ENCODE data around the gene BRD3OS.
"Not testable (repeated sequence)": the region's sequence is repeated elsewhere in the genome, so short reads cannot be mapped to it uniquely, and the experiment has no call there.

Gene BRD3OS

GRCh38 chr9:133987946-133988665 lies 37.2 kb upstream of the BRD3OS start:
- H3K4me3 ChIP-seq (ENCODE audit: low read length), result no peak overlapping the region
- DNase-seq (ENCODE audit: low read depth, low spot score), result no peak

GRCh38 chr9:133988771-133989170 lies 36.5 kb upstream of the BRD3OS start:
- not testable (repeated sequence) for H3K4me3 ChIP-seq (ENCODE audit: low read length); DNase-seq (ENCODE audit: low read depth, low spot score)

GRCh38 chr9:133989625-133990365 lies 35.5 kb upstream of the BRD3OS start:
- no peak overlapping the region for H3K4me3 ChIP-seq (ENCODE audit: low read length)
- DNase-seq (ENCODE audit: low read depth, low spot score), result no peak

GRCh38 chr9:133990366-133991213 lies 34.7 kb upstream of the BRD3OS start:
- no peak for DNase-seq (ENCODE audit: low read depth, low spot score)
- H3K4me3 ChIP-seq (ENCODE audit: low read length), result no peak overlapping the region

GRCh38 chr9:133991214-133991921 lies 33.9 kb upstream of the BRD3OS start:
- no peak for DNase-seq (ENCODE audit: low read depth, low spot score)

GRCh38 chr9:133991964-133992779 lies 33.1 kb upstream of the BRD3OS start, which contains the start of gene VAV2:
TSS of gene VAV2 (minus strand) at chr9:133992324. CDS start at chr9:133992278, 46 bp downstream.
- H3K4me3 ChIP-seq (ENCODE audit: low read length), result peak within 1 kb of the TSS; percentile 69
- DNase-seq (ENCODE audit: low read depth, low spot score), result no peak

More at GRCh38 chr9:133991214-133991921, 33.9 kb upstream of the BRD3OS start:
- H3K4me3 ChIP-seq (ENCODE audit: low read length), result peak overlapping the region; percentile 61; the same call in 1 of the 2 replicates

GRCh38 chr9:133992780-133993634 lies 32.3 kb upstream of the BRD3OS start:
- peak overlapping the region; percentile 69 for H3K4me3 ChIP-seq (ENCODE audit: low read length)
- peak; percentile 20 for DNase-seq (ENCODE audit: low read depth, low spot score)

- DNase-seq (ENCODE audit: low read depth, low spot score), result no peak
- peak overlapping the region; percentile 69 for H3K4me3 ChIP-seq (ENCODE audit: low read length)
Measured at GRCh38 chr9:133993635-133994253, 31.5 kb upstream of the BRD3OS start.

GRCh38 chr9:133994353-133995011 lies 30.8 kb upstream of the BRD3OS start:
- H3K4me3 ChIP-seq (ENCODE audit: low read length), result no peak overlapping the region
- peak; percentile 12 for DNase-seq (ENCODE audit: low read depth, low spot score)

GRCh38 chr9:133995012-133995896 lies 30.0 kb upstream of the BRD3OS start:
- no peak overlapping the region for H3K4me3 ChIP-seq (ENCODE audit: low read length)
- DNase-seq (ENCODE audit: low read depth, low spot score), result peak; percentile 17

GRCh38 chr9:133996531-133997520 lies 28.5 kb upstream of the BRD3OS start:
- H3K4me3 ChIP-seq (ENCODE audit: low read length), result no peak overlapping the region
- no peak for DNase-seq (ENCODE audit: low read depth, low spot score)

- H3K4me3 ChIP-seq (ENCODE audit: low read length), result no peak overlapping the region
- no peak for DNase-seq (ENCODE audit: low read depth, low spot score)
Measured at GRCh38 chr9:133997584-133997983, 27.7 kb upstream of the BRD3OS start.

- H3K4me3 ChIP-seq (ENCODE audit: low read length), result no peak overlapping the region
- no peak for DNase-seq (ENCODE audit: low read depth, low spot score)
Measured at GRCh38 chr9:133998915-133999595, 26.2 kb upstream of the BRD3OS start.

- DNase-seq (ENCODE audit: low read depth, low spot score), result no peak
- H3K4me3 ChIP-seq (ENCODE audit: low read length), result no peak overlapping the region
Measured at GRCh38 chr9:133999851-134000265, 25.4 kb upstream of the BRD3OS start.

All from Jurkat, Clone E6-1 (cell line).